GM18520 (cell line): Measurements from ENCODE around the gene RAE1.

Experiments used
- ATAC-seq: cut with Tn5 transposase; IDR thresholded peaks from one replicate; pipeline ENCODE4 v1.9.1; 2021; ENCODE audit not compliant: unreplicated experiment

Gene RAE1

GRCh38 chr20:57385940-57386339, 34.9 kb downstream of the RAE1 start:
- ATAC-seq = no peak

GRCh38 chr20:57386762-57387161, 35.7 kb downstream of the RAE1 start:
- ATAC-seq = no peak

GRCh38 chr20:57387463-57387862, 36.4 kb downstream of the RAE1 start:
- no peak for ATAC-seq

GRCh38 chr20:57387945-57388371, 36.9 kb downstream of the RAE1 start:
- no peak for ATAC-seq

GRCh38 chr20:57388953-57389694, 38.1 kb downstream of the RAE1 start:
- no peak for ATAC-seq

- ATAC-seq = no peak
Measured at GRCh38 chr20:57389695-57390603, 38.9 kb downstream of the RAE1 start.

- ATAC-seq = peak; percentile 36
Measured at GRCh38 chr20:57390604-57391438, 39.8 kb downstream of the RAE1 start, which contains the start of gene RBM38. TSS of gene RBM38 (plus strand) at chr20:57391396. CDS start at chr20:57391582, 186 bp downstream.

GRCh38 chr20:57391439-57392301, 40.6 kb downstream of the RAE1 start:
- peak; percentile 0 for ATAC-seq

- peak; percentile 23 for ATAC-seq
Measured at GRCh38 chr20:57392512-57393271, 41.6 kb downstream of the RAE1 start.

- no peak for ATAC-seq
Measured at GRCh38 chr20:57393321-57394120, 42.5 kb downstream of the RAE1 start.

- no peak for ATAC-seq
Measured at GRCh38 chr20:57394121-57395082, 43.3 kb downstream of the RAE1 start.

- no peak for ATAC-seq
Measured at GRCh38 chr20:57395111-57395966, 44.3 kb downstream of the RAE1 start.

- ATAC-seq = no peak
Measured at GRCh38 chr20:57396212-57396983, 45.3 kb downstream of the RAE1 start.

GRCh38 chr20:57396984-57397692, 46.1 kb downstream of the RAE1 start:
- no peak for ATAC-seq

GRCh38 chr20:57397693-57398108, 46.6 kb downstream of the RAE1 start:
- no peak for ATAC-seq
